Smooth muscle cell (in vitro differentiated cells): ENCODE data around the gene ZNF526. TPM values are rescaled to one million over a fixed set of nuclear protein-coding genes. Genes with fewer than 3 reads are reported as not detected.

Source experiments
- DNase-seq: peaks from one replicate; lab custom pipeline; 2025; ENCODE audit not compliant: unreplicated experiment; lab: John Stamatoyannopoulos, UW
- H2AFZ ChIP-seq: fragments of 200-600 bp; sonication (generic); 2 replicates; pipeline ENCODE4 v1.6.0; 2016; ENCODE audit warnings: antibody characterized with exemption, low read depth, mild to moderate bottlenecking
- H3F3A ChIP-seq: fragments of 200-600 bp; sonication (generic); 2 replicates; pipeline ENCODE4 v1.6.0; 2017; ENCODE audit warnings: antibody characterized with exemption, low read depth
- H3K27ac ChIP-seq: fragments of 200-600 bp; sonication (generic); 2 replicates; pipeline ENCODE4 v1.5.1; 2016; ENCODE audit warnings: low read depth, mild to moderate bottlenecking
- H3K27me3 ChIP-seq: fragments of 200-600 bp; sonication (generic); 2 replicates; pipeline ENCODE4 v1.6.1; 2016; ENCODE audit warnings: low read depth, mild to moderate bottlenecking
- H3K36me3 ChIP-seq: fragments of 200-600 bp; sonication (generic); 2 replicates; pipeline ENCODE4 v1.5.1; 2016; ENCODE audit warnings: low read depth
- H3K4me1 ChIP-seq: fragments of 200-600 bp; sonication (generic); 2 replicates; pipeline ENCODE4 v1.5.1; 2016; ENCODE audit warnings: low read depth
- H3K4me2 ChIP-seq: fragments of 200-600 bp; sonication (generic); 2 replicates; pipeline ENCODE4 v1.6.0; 2016; ENCODE audit warnings: mild to moderate bottlenecking
- H3K4me3 ChIP-seq: fragments of 200-600 bp; sonication (generic); 2 replicates; pipeline ENCODE4 v1.5.1; 2016; ENCODE audit warnings: mild to moderate bottlenecking
- H3K79me2 ChIP-seq: fragments of 200-600 bp; sonication (generic); 2 replicates; pipeline ENCODE4 v1.6.0; 2016; ENCODE audit warnings: low read depth, mild to moderate bottlenecking
- H3K9ac ChIP-seq: fragments of 200-600 bp; sonication (generic); 2 replicates; pipeline ENCODE4 v1.6.0; 2016; ENCODE audit warnings: low read depth
- H3K9me3 ChIP-seq: fragments of 200-600 bp; sonication (generic); replicated peaks from 2 replicates; pipeline ENCODE4 v1.5.1; 2016; ENCODE audit warnings: low read depth
- H4K20me1 ChIP-seq: fragments of 200-600 bp; sonication (generic); 2 replicates; pipeline ENCODE4 v1.6.0; 2016; ENCODE audit warnings: low read depth
- CTCF ChIP-seq: fragments of 200-600 bp; sonication (generic); IDR thresholded peaks from 2 replicates; pipeline ENCODE4 v1.5.1; 2017; ENCODE audit warnings: borderline replicate concordance, mild to moderate bottlenecking, antibody characterized with exemption; ENCODE audit not compliant: insufficient read depth, poor library complexity, severe bottlenecking
- WGBS: methylation state at CpG from one replicate; pipeline ENCODE4 v1.1.7; 2016; ENCODE audit warnings: low lambda C conversion rate; 5-methylcytosine and 5-hydroxymethylcytosine counted together
- polyA plus RNA-seq: library from polyadenylated mRNA; unstranded; fragments of >200 nt; fragmentation: Nextera tagmentation; extraction: Ambion mirVana; gene quantifications from 2 replicates; pipeline ENCODE4 v1.2.1, GENCODE V29; 2016
- total RNA-seq: library from RNA; depleted of rRNA; stranded (reverse); fragments of >200 nt; gene quantifications from 2 replicates; pipeline ENCODE4 v1.2.3, GENCODE V29; 2014

The ZNF526 gene
- total and polyA plus RNA-seq, 2 experiments from 2014 or later: 5.0 to 12.1 TPM

GRCh38 chr19:42269478-42270345 lies 49.6 kb downstream of the ZNF526 start:
- no peaks in the 10 kb centered on the region for H3K36me3 ChIP-seq
- peak overlapping the region; percentile 83 for H3K9ac ChIP-seq
- no peak for TF ChIP-seq CTCF
- peaks cover 18% of the 10 kb centered on the region for H3K4me1 ChIP-seq
- peaks cover 2% of the 10 kb centered on the region for H4K20me1 ChIP-seq
- H3K27me3 ChIP-seq: no peaks in the 10 kb centered on the region
- H3K27ac ChIP-seq: peak overlapping the region; percentile 76
- no peak overlapping the region for H2AFZ ChIP-seq
- DNase-seq: no peak
- no peaks in the 10 kb centered on the region for H3F3A ChIP-seq
- H3K79me2 ChIP-seq: peaks cover 34% of the 10 kb centered on the region
- no peaks in the 10 kb centered on the region for H3K9me3 ChIP-seq
- H3K4me3 ChIP-seq: peak overlapping the region; percentile 69
- 71% methylated on average over 9 of the region's 10 CpGs for WGBS
- H3K4me2 ChIP-seq: peak overlapping the region; percentile 91

- H3K9me3 ChIP-seq: no peaks in the 10 kb centered on the region
- no peak overlapping the region for H2AFZ ChIP-seq
- H3K79me2 ChIP-seq: peaks cover 41% of the 10 kb centered on the region
- H3K27me3 ChIP-seq: no peaks in the 10 kb centered on the region
- no peak for DNase-seq
- peaks cover 18% of the 10 kb centered on the region for H3K4me1 ChIP-seq
- peak overlapping the region; percentile 91 for H3K4me2 ChIP-seq
- H3K27ac ChIP-seq: peak overlapping the region; percentile 76
- H4K20me1 ChIP-seq: peaks cover 9% of the 10 kb centered on the region
- TF ChIP-seq CTCF: no peak
- H3K36me3 ChIP-seq: no peaks in the 10 kb centered on the region
- peak overlapping the region; percentile 69 for H3K4me3 ChIP-seq
- WGBS: 77% methylated on average over 17 of the region's 18 CpGs
- H3F3A ChIP-seq: no peaks in the 10 kb centered on the region
- H3K9ac ChIP-seq: peak overlapping the region; percentile 83
Measured at GRCh38 chr19:42270346-42271044, 50.4 kb downstream of the ZNF526 start.

- Histone ChIP-seq H3K9ac (no peak overlapping the region), H4K20me1 (peaks cover 13% of the 10 kb centered on the region), H3K4me1 (peaks cover 18% of the 10 kb centered on the region), H3K4me2 (peak overlapping the region; percentile 91), H3K27me3 (no peaks in the 10 kb centered on the region), H2AFZ (no peak overlapping the region), H3K79me2 (peaks cover 47% of the 10 kb centered on the region), H3K27ac (peak overlapping the region; percentile 76), H3F3A (no peaks in the 10 kb centered on the region), H3K4me3 (peak overlapping the region; percentile 69), H3K9me3 (no peaks in the 10 kb centered on the region), H3K36me3 (no peaks in the 10 kb centered on the region)
- no peak for TF ChIP-seq CTCF
- WGBS: 88% methylated on average over 3 of the region's 3 CpGs
- no peak for DNase-seq
Measured at GRCh38 chr19:42271045-42271419, 50.9 kb downstream of the ZNF526 start.
